Uterus (tissue), 4 donors: Measurements from ENCODE around the gene PEX16. TPM values are rescaled to one million over a fixed set of nuclear protein-coding genes. Genes with fewer than 3 reads are reported as not detected.
"Not testable (repeated sequence)": the region's sequence is repeated elsewhere in the genome, so short reads cannot be mapped to it uniquely, and the experiment has no call there.

Experiments
- DNase-seq, 2 donors: peaks; one replicate each; pipeline ENCODE4 v3.0.0-alpha.2; 2019 to 2020
- H3K27ac ChIP-seq, 2 donors: fragments of 200-600 bp; sonication (generic); 1 replicate in 1 of 2; 2 replicates in 1 of 2; pipeline ENCODE4 v1.5.1; 2016 to 2018
- H3K27me3 ChIP-seq, 2 donors: fragments of 200-600 bp; sonication (generic); one replicate each; pipeline ENCODE4 v1.5.1; 2018 to 2019; ENCODE audit warnings: control low read depth in 1 of 2
- H3K36me3 ChIP-seq, 2 donors: fragments of 200-600 bp; sonication (generic); one replicate each; pipeline ENCODE4 v1.5.1; 2019; ENCODE audit warnings: control low read depth in 1 of 2
- H3K4me1 ChIP-seq, 2 donors: fragments of 200-600 bp; sonication (generic); one replicate each; pipeline ENCODE4 v1.5.1; 2018 to 2019; ENCODE audit warnings: control low read depth in 1 of 2
- H3K4me3 ChIP-seq, 2 donors: fragments of 200-600 bp; sonication (generic); 1 replicate in 1 of 2; 2 replicates in 1 of 2; pipeline ENCODE4 v1.5.1; 2018 to 2019; ENCODE audit warnings: mild to moderate bottlenecking in 1 of 2
- H3K9me3 ChIP-seq, 2 donors: fragments of 200-600 bp; sonication (generic); one replicate each; pipeline ENCODE4 v1.5.1; 2019; ENCODE audit warnings: control low read depth in 1 of 2
- POLR2A ChIP-seq, 2 donors: fragments of 450-650 bp; IDR thresholded peaks; one replicate each; pipeline ENCODE4 v1.6.1; 2016; ENCODE audit warnings: antibody characterized with exemption in 2 of 2, mild to moderate bottlenecking in 1 of 2, moderate library complexity in 1 of 2
- intact Hi-C: fragments of 100-400 bp; cut with DNase I; formaldehyde crosslinking; loops from one replicate; pipeline ENCODE4 v1.15.1; 2023; ENCODE audit warnings: low total_unique reads
- total RNA-seq, 4 donors: library from RNA; depleted of rRNA in 3 of 4; stranded (reverse); fragments of >200 nt in 3 of 4; gene quantifications; one replicate each; pipeline versions ENCODE4 v1.1.0 to v1.2.4, GENCODE V29; 2014 to 2023
- TF ChIP-seq, protein P1 (sequence below), 4 experiments: fragments of 200-600 bp in 2 of 4; fragments of 450-650 bp in 2 of 4; sonication (generic) in 2 of 4; IDR thresholded peaks; one replicate each; pipeline ENCODE4 v1.5.1; 2016 to 2019; ENCODE audit warnings: antibody characterized with exemption in 4 of 4, mild to moderate bottlenecking in 2 of 4, moderate library complexity in 1 of 4
- donor health status: DM: yes; HTN: yes; CAD: no.

PEX16 gene
- total RNA-seq, 4 donors from 2014 or later = 15.3 to 32.1 (median 27.6) TPM

DNA sequence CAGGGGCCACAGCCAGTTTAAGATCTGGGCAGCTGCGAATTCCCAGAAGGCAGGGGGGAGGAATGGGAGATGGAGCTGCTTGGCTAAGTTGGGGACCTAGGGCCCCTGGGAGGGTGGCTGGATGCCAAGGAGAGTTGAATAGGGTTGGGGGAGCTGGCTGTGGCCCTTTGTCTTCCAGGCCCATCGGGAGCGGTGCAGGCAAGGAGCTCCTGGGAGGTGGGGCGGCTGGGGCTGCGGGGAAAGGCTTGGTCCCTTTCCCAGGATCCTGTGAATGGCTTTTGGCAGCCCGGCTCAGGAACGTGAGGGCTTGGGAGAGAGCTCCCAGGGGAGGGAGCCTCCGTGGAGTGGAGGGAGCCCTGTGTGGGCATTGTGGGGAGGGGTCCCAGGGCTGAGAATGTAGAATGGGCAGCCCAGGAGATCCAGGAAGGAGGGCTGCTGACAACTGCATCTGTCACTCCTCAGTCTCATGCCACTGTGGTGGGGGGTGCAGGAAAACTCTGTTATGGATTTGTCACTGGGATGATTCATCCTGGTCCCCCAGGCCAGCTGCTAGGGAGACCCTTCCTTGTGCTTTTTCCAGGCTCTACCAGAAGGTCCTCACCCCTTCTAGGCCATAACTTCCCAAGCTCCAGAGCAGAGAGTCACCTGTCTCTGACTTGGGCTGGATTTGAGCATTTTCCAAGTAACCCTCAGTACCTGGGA is 16.6 kb downstream of the PEX16 start:
- H3K27me3 ChIP-seq = no peaks in the 10 kb centered on the region
- peaks cover 0 to 6% of the 10 kb centered on the region in 2 donors for H3K4me1 ChIP-seq
- no peaks in the 10 kb centered on the region for H3K36me3 ChIP-seq
- peak in 1 of 2 donors; percentile 61 for DNase-seq
- peak overlapping the region; percentile 49 to 50 for H3K4me3 ChIP-seq
- H3K27ac ChIP-seq = peak overlapping the region; percentile 32 to 86
- intact Hi-C loops = no loop called here
- TF ChIP-seq, protein P1, sequence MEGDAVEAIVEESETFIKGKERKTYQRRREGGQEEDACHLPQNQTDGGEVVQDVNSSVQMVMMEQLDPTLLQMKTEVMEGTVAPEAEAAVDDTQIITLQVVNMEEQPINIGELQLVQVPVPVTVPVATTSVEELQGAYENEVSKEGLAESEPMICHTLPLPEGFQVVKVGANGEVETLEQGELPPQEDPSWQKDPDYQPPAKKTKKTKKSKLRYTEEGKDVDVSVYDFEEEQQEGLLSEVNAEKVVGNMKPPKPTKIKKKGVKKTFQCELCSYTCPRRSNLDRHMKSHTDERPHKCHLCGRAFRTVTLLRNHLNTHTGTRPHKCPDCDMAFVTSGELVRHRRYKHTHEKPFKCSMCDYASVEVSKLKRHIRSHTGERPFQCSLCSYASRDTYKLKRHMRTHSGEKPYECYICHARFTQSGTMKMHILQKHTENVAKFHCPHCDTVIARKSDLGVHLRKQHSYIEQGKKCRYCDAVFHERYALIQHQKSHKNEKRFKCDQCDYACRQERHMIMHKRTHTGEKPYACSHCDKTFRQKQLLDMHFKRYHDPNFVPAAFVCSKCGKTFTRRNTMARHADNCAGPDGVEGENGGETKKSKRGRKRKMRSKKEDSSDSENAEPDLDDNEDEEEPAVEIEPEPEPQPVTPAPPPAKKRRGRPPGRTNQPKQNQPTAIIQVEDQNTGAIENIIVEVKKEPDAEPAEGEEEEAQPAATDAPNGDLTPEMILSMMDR (IDR thresholded peaks at IDR 0.05) = no peak
- TF ChIP-seq POLR2A (IDR thresholded peaks at IDR 0.05) = no peak
- H3K9me3 ChIP-seq = no peaks in the 10 kb centered on the region

- DNase-seq, intact Hi-C loops, H3K27me3 ChIP-seq, H3K9me3 ChIP-seq, H3K4me1 ChIP-seq, H3K36me3 ChIP-seq: not testable (repeated sequence)
- peak overlapping the region; percentile 49 to 50 for H3K4me3 ChIP-seq
- peak in 1 of 2 donors; percentile 72 for TF ChIP-seq POLR2A (IDR thresholded peaks at IDR 0.05)
- H3K27ac ChIP-seq = peak overlapping the region; percentile 32 to 86
Observed at GRCh38 chr11:45900175-45900800, 17.4 kb downstream of the PEX16 start.

GRCh38 chr11:45899448-45900174 is 18.1 kb downstream of the PEX16 start:
- H3K4me1 ChIP-seq = peaks cover 0 to 6% of the 10 kb centered on the region in 2 donors
- no peaks in the 10 kb centered on the region for H3K9me3 ChIP-seq
- H3K27ac ChIP-seq = peak overlapping the region; percentile 63 to 86
- DNase-seq = peak; percentile 93
- H3K4me3 ChIP-seq = peak overlapping the region; percentile 49 to 50
- intact Hi-C loops = no loop called here
- no peaks in the 10 kb centered on the region for H3K27me3 ChIP-seq
- no peaks in the 10 kb centered on the region for H3K36me3 ChIP-seq
- no peak for TF ChIP-seq POLR2A (IDR thresholded peaks at IDR 0.05)
- TF ChIP-seq, protein P1 (IDR thresholded peaks at IDR 0.05) = no peak

DNA sequence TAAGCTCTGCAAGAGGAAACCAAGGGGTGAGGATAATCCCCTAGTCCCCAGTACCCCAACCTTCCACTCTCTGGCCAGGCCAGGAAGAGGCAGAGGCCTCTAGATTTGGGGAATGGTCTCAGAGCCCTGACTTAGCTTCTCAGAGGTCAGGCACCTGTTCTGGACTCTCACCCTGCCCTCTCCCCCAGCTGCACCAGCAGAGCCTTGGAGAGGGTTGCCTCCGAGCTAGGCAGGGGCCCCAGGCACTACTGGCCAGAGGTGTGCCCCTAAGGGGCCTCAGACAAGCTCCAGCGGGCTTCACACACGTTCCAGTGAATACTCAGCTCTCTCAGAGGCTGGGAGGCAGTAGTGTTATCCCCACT is 18.6 kb downstream of the PEX16 start:
- no peaks in the 10 kb centered on the region for H3K9me3 ChIP-seq
- intact Hi-C loops = no loop called here
- peaks cover 0 to 6% of the 10 kb centered on the region in 2 donors for H3K4me1 ChIP-seq
- peak overlapping the region in 1 of 2 donors; percentile 50 for H3K4me3 ChIP-seq
- DNase-seq = no peak
- H3K27me3 ChIP-seq = no peaks in the 10 kb centered on the region
- H3K27ac ChIP-seq = peak overlapping the region; percentile 63 to 86
- TF ChIP-seq, protein P1 (IDR thresholded peaks at IDR 0.05) = no peak
- TF ChIP-seq POLR2A (IDR thresholded peaks at IDR 0.05) = no peak
- no peaks in the 10 kb centered on the region for H3K36me3 ChIP-seq

- H3K36me3 ChIP-seq = no peaks in the 10 kb centered on the region
- intact Hi-C loops = no loop called here
- H3K27ac ChIP-seq = no peak overlapping the region
- H3K4me3 ChIP-seq = no peak overlapping the region
- H3K9me3 ChIP-seq = no peaks in the 10 kb centered on the region
- H3K27me3 ChIP-seq = no peaks in the 10 kb centered on the region
- peaks cover 0 to 6% of the 10 kb centered on the region in 2 donors for H3K4me1 ChIP-seq
- DNase-seq = no peak
- TF ChIP-seq, protein P1 (IDR thresholded peaks at IDR 0.05) = no peak
- no peak for TF ChIP-seq POLR2A (IDR thresholded peaks at IDR 0.05)
Observed at GRCh38 chr11:45897556-45897955, 20.1 kb downstream of the PEX16 start.
